DND-41 (cell line): ENCODE results near the gene EXOC3.

Experiments
- EZH2 ChIP-seq: IDR thresholded peaks from 3 replicates; pipeline ENCODE4 v1.6.1; 2012; ENCODE audit warnings: borderline replicate concordance, low read depth, mild to moderate bottlenecking, moderate library complexity, low read length, inconsistent platforms; ENCODE audit not compliant: severe bottlenecking
- TF ChIP-seq, protein P1 (sequence below): IDR thresholded peaks from 2 replicates; pipeline ENCODE4 v1.5.1; 2012; ENCODE audit warnings: borderline replicate concordance, low read length, moderate library complexity, mild to moderate bottlenecking; ENCODE audit not compliant: poor library complexity, severe bottlenecking; ENCODE audit errors: extremely low read depth

DNA sequence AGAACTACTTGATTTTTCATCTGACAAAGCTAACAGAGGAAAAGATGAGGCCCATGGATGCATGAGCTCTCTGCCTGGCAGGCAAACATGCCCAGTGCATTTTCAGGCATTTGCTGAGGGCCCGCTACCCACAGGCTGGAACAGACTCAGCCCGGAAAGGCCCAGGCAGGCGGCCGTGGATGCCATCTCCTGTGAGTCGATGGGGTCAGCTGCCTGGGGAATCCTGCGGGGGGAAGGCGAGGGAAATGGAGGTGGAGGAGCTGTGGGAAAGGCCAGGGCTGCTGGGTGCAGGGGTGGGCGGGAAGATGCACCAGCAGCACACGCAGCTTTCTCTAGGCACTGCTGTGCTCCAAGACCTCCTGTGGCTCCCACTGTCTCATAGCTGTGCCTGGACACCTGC is 67.5 kb downstream of the EXOC3 start:
- TF ChIP-seq, protein P1, sequence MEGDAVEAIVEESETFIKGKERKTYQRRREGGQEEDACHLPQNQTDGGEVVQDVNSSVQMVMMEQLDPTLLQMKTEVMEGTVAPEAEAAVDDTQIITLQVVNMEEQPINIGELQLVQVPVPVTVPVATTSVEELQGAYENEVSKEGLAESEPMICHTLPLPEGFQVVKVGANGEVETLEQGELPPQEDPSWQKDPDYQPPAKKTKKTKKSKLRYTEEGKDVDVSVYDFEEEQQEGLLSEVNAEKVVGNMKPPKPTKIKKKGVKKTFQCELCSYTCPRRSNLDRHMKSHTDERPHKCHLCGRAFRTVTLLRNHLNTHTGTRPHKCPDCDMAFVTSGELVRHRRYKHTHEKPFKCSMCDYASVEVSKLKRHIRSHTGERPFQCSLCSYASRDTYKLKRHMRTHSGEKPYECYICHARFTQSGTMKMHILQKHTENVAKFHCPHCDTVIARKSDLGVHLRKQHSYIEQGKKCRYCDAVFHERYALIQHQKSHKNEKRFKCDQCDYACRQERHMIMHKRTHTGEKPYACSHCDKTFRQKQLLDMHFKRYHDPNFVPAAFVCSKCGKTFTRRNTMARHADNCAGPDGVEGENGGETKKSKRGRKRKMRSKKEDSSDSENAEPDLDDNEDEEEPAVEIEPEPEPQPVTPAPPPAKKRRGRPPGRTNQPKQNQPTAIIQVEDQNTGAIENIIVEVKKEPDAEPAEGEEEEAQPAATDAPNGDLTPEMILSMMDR, result no peak
- no peak for TF ChIP-seq EZH2
